ENCODE data around the gene LDB1.

Gene LDB1

GRCh38 chr10:102068216-102068615 is 52.0 kb downstream of the LDB1 start:
- WGBS, 2 donors (ENCODE audit: extremely low coverage in 2 of 2, insufficient read length in 2 of 2, insufficient replicate concordance in 1 of 2): no CpG with 5 or more reads among the region's 1 CpG
- Histone ChIP-seq H2BK120ac (ENCODE audit: low read depth, low read length) (no peak overlapping the region), H3K4ac (ENCODE audit: low read length) (no peak overlapping the region), H3K9me3 (replicated peaks in 1 of 2; ENCODE audit: control insufficient read depth in 2 of 2, insufficient read depth in 1 of 2, low read depth in 1 of 2, low read length in 2 of 2) (peaks cover 0 to 2% of the 10 kb centered on the region in 2 donors), H3K4me3 (ENCODE audit: low read length in 2 of 2) (no peak overlapping the region), H3K18ac (ENCODE audit: low read length) (no peak overlapping the region), H2AK5ac (ENCODE audit: low read depth, low read length) (no peak overlapping the region), H4K91ac (ENCODE audit: low read depth, low read length, poor library complexity) (no peak overlapping the region), H2BK12ac (ENCODE audit: low read length) (no peak overlapping the region), H3K79me1 (ENCODE audit: low read depth, low read length) (peaks cover 3% of the 10 kb centered on the region), H3K4me2 (ENCODE audit: insufficient read depth, low read length, poor library complexity, severe bottlenecking) (no peak overlapping the region), H3K23ac (ENCODE audit: low read depth, low read length, poor library complexity) (no peak overlapping the region), H4K8ac (ENCODE audit: low read depth, low read length) (no peak overlapping the region), H3K14ac (ENCODE audit: low read length) (no peak overlapping the region), H2AFZ (ENCODE audit: low read length) (no peak overlapping the region), H3K27me3 (ENCODE audit: control insufficient read depth in 3 of 3, insufficient read depth in 3 of 3, low read depth in 1 of 3, low read length in 3 of 3) (peaks cover 0 to 7% (median 0%) of the 10 kb centered on the region in 3 experiments), H3K27ac (replicated peaks; ENCODE audit: low read length) (no peak overlapping the region), H2BK5ac (ENCODE audit: low read length) (no peak overlapping the region), H2BK15ac (ENCODE audit: low read length) (no peak overlapping the region), H3K9ac (ENCODE audit: low read depth, low read length, poor library complexity) (no peak overlapping the region), H3K4me1 (ENCODE audit: control insufficient read depth in 2 of 2, insufficient read depth in 1 of 2, low read depth in 1 of 2, low read length in 2 of 2) (peaks cover 7 to 8% of the 10 kb centered on the region in 2 donors), H3K36me3 (replicated peaks in 1 of 2; ENCODE audit: control insufficient read depth in 2 of 2, insufficient read depth in 2 of 2, low read length in 2 of 2) (peaks cover 5 to 34% of the 10 kb centered on the region in 2 donors)
- DNase-seq (ENCODE audit: low spot score): no peak

- Histone ChIP-seq H3K4ac (ENCODE audit: low read length) (no peak overlapping the region), H3K9me3 (replicated peaks in 1 of 2; ENCODE audit: control insufficient read depth in 2 of 2, insufficient read depth in 1 of 2, low read depth in 1 of 2, low read length in 2 of 2) (peaks cover 0 to 2% of the 10 kb centered on the region in 2 donors), H3K36me3 (replicated peaks in 1 of 2; ENCODE audit: control insufficient read depth in 2 of 2, insufficient read depth in 2 of 2, low read length in 2 of 2) (peaks cover 5 to 34% of the 10 kb centered on the region in 2 donors)
Measured at GRCh38 chr10:102067091-102067916, 52.9 kb downstream of the LDB1 start.

GRCh38 chr10:102066399-102067088 is 53.6 kb downstream of the LDB1 start:
- Histone ChIP-seq H2BK5ac (ENCODE audit: low read length) (peak overlapping the region; percentile 56), H3K23ac (ENCODE audit: low read depth, low read length, poor library complexity) (peak overlapping the region; percentile 75), H3K79me1 (ENCODE audit: low read depth, low read length) (peaks cover 3% of the 10 kb centered on the region), H2AFZ (ENCODE audit: low read length) (no peak overlapping the region), H2BK12ac (ENCODE audit: low read length) (no peak overlapping the region), H3K4me1 (ENCODE audit: control insufficient read depth in 2 of 2, insufficient read depth in 1 of 2, low read depth in 1 of 2, low read length in 2 of 2) (peaks cover 7 to 8% of the 10 kb centered on the region in 2 donors), H3K36me3 (replicated peaks in 1 of 2; ENCODE audit: control insufficient read depth in 2 of 2, insufficient read depth in 2 of 2, low read length in 2 of 2) (peaks cover 5 to 34% of the 10 kb centered on the region in 2 donors), H3K14ac (ENCODE audit: low read length) (peak overlapping the region; percentile 67), H3K4ac (ENCODE audit: low read length) (no peak overlapping the region), H2BK15ac (ENCODE audit: low read length) (no peak overlapping the region), H3K4me2 (ENCODE audit: insufficient read depth, low read length, poor library complexity, severe bottlenecking) (no peak overlapping the region), H3K18ac (ENCODE audit: low read length) (no peak overlapping the region), H3K9ac (ENCODE audit: low read depth, low read length, poor library complexity) (no peak overlapping the region), H2AK5ac (ENCODE audit: low read depth, low read length) (peak overlapping the region; percentile 91), H2BK120ac (ENCODE audit: low read depth, low read length) (no peak overlapping the region), H3K27ac (replicated peaks; ENCODE audit: low read length) (no peak overlapping the region), H4K8ac (ENCODE audit: low read depth, low read length) (no peak overlapping the region), H3K9me3 (replicated peaks in 1 of 2; ENCODE audit: control insufficient read depth in 2 of 2, insufficient read depth in 1 of 2, low read depth in 1 of 2, low read length in 2 of 2) (peaks cover 0 to 2% of the 10 kb centered on the region in 2 donors), H3K4me3 (ENCODE audit: low read length in 2 of 2) (peak overlapping the region; percentile 43 to 87), H3K27me3 (ENCODE audit: control insufficient read depth in 3 of 3, insufficient read depth in 3 of 3, low read depth in 1 of 3, low read length in 3 of 3) (peaks cover 0 to 12% (median 0%) of the 10 kb centered on the region in 3 experiments), H4K91ac (ENCODE audit: low read depth, low read length, poor library complexity) (no peak overlapping the region)
- no CpG with 5 or more reads among the region's 16 CpGs for WGBS, 2 donors (ENCODE audit: extremely low coverage in 2 of 2, insufficient read length in 2 of 2, insufficient replicate concordance in 1 of 2)
- DNase-seq (ENCODE audit: low spot score): no peak

More at GRCh38 chr10:102067091-102067916, 52.9 kb downstream of the LDB1 start:
- Histone ChIP-seq H3K79me1 (ENCODE audit: low read depth, low read length) (peaks cover 3% of the 10 kb centered on the region), H4K91ac (ENCODE audit: low read depth, low read length, poor library complexity) (no peak overlapping the region), H2BK120ac (ENCODE audit: low read depth, low read length) (no peak overlapping the region), H3K4me2 (ENCODE audit: insufficient read depth, low read length, poor library complexity, severe bottlenecking) (no peak overlapping the region), H2AFZ (ENCODE audit: low read length) (no peak overlapping the region), H2BK12ac (ENCODE audit: low read length) (no peak overlapping the region), H3K14ac (ENCODE audit: low read length) (no peak overlapping the region), H4K8ac (ENCODE audit: low read depth, low read length) (no peak overlapping the region), H3K4me1 (ENCODE audit: control insufficient read depth in 2 of 2, insufficient read depth in 1 of 2, low read depth in 1 of 2, low read length in 2 of 2) (peaks cover 7 to 8% of the 10 kb centered on the region in 2 donors), H3K4me3 (ENCODE audit: low read length in 2 of 2) (peak overlapping the region in 1 of 2 donors; percentile 23), H3K23ac (ENCODE audit: low read depth, low read length, poor library complexity) (peak overlapping the region; percentile 33), H3K18ac (ENCODE audit: low read length) (no peak overlapping the region), H3K27ac (replicated peaks; ENCODE audit: low read length) (no peak overlapping the region), H3K27me3 (ENCODE audit: control insufficient read depth in 3 of 3, insufficient read depth in 3 of 3, low read depth in 1 of 3, low read length in 3 of 3) (peaks cover 0 to 12% (median 0%) of the 10 kb centered on the region in 3 experiments), H3K9ac (ENCODE audit: low read depth, low read length, poor library complexity) (no peak overlapping the region), H2BK5ac (ENCODE audit: low read length) (peak overlapping the region; percentile 56), H2AK5ac (ENCODE audit: low read depth, low read length) (no peak overlapping the region), H2BK15ac (ENCODE audit: low read length) (no peak overlapping the region)
- no peak for DNase-seq (ENCODE audit: low spot score)
- no CpG with 5 or more reads among the region's 18 CpGs for WGBS, 2 donors (ENCODE audit: extremely low coverage in 2 of 2, insufficient read length in 2 of 2, insufficient replicate concordance in 1 of 2)
